Mucosa of descending colon (tissue), 3 donors: ENCODE data around the gene RGPD4. TPM values are rescaled to one million over a fixed set of nuclear protein-coding genes. Genes with fewer than 3 reads are reported as not detected.
"Not testable (repeated sequence)": the region's sequence is repeated elsewhere in the genome, so short reads cannot be mapped to it uniquely, and the experiment has no call there.

Experiments
- ATAC-seq: fragments of 200-7000 bp; cut with Tn5 transposase; one replicate; pipeline ENCODE4 v1.9.1; 2020; ENCODE audit warnings: mild to moderate bottlenecking, moderate library complexity
- DNase-seq, 3 donors: peaks; one replicate each; pipeline ENCODE4 v3.0.0-alpha.2; 2020
- H3K36me3 ChIP-seq: fragments of 200-600 bp; one replicate; pipeline ENCODE4 v1.8.0; 2021; ENCODE audit warnings: low read depth, mild to moderate bottlenecking
- H3K4me1 ChIP-seq: fragments of 200-600 bp; one replicate; pipeline ENCODE4 v1.8.0; 2021; ENCODE audit warnings: low read depth, mild to moderate bottlenecking
- H3K4me3 ChIP-seq: fragments of 200-600 bp; one replicate; pipeline ENCODE4 v1.8.0; 2021; ENCODE audit warnings: mild to moderate bottlenecking
- H3K9me3 ChIP-seq: fragments of 200-600 bp; one replicate; pipeline ENCODE4 v1.8.0; 2021; ENCODE audit warnings: mild to moderate bottlenecking
- intact Hi-C, 2 donors: fragments of 100-400 bp; cut with DNase I in 1 of 2; cut with micrococcal nuclease in 1 of 2; formaldehyde crosslinking; loops; one replicate each; pipeline versions ENCODE4 v1.11.0 to v1.11.1; 2022; cut with DNase I, micrococcal nuclease
- long read RNA-seq, 2 donors: library from polyadenylated mRNA; unstranded; transcript quantifications; one replicate each; pipeline ENCODE4 v2.0.0, GENCODE V29; 2019 to 2021
- total RNA-seq, 3 donors: library from RNA; stranded (reverse); fragmentation: NEBNext Ultra II Directional in 2 of 3; extraction: Animal tissue kit (Norgen Biotek cat#: 25700) in 2 of 3; gene quantifications; one replicate each; pipeline versions ENCODE4 v1.2.1 to v1.2.4, GENCODE V29; 2021 to 2023
- TF ChIP-seq, protein P1 (sequence below): fragments of 200-600 bp; IDR thresholded peaks from one replicate; pipeline ENCODE4 v1.8.0; 2022; ENCODE audit warnings: antibody characterized with exemption, mild to moderate bottlenecking
- donor health status: DM: no; HTN: no; CAD: no; lungs with moderate emphysema.
- donor health status: DM: no; HTN: no; CAD: no.
- donor health status: DM: no; HTN: yes; CAD: no.

Gene RGPD4
- under 1 TPM in 2 of 3 donors, not detected in 1; 0.10 to 0.13 TPM for total RNA-seq
- long read RNA-seq, donor 1, partial matches to known transcripts = 0 of 1 reads
- long read RNA-seq, donor 1, other reads (novel, unspliced or antisense) = 1 of 1 reads
- long read RNA-seq, donor 2 = 0 reads

DNA sequence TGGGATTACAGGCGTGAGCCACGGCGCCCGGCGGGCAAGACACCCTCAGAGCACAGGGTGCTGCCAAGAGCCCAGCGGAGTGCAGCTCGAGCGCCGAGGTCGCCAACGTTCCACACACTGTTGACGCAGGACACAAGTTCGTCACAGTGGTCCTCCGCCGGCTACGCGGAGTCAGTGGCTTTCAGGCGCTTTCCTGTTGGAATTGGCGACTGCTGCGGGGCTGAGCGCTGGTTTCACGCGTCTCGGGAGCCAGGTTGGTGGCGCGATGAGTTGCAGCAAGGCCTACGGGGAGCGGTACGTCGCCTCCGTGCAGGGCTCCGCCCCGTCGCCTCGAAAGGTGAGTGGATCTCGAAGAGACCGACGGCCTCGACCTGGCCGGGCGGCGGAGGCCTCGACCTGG, at the start of gene RGPD4:
Gene RGPD4, plus strand, starts transcription at position 144 of the 400 bp plus-strand sequence. Its CDS starts 122 bp downstream, at position 266.
- ATAC-seq, H3K36me3 ChIP-seq, H3K9me3 ChIP-seq, DNase-seq, intact Hi-C loops, H3K4me3 ChIP-seq, H3K4me1 ChIP-seq: not testable (repeated sequence)

DNA sequence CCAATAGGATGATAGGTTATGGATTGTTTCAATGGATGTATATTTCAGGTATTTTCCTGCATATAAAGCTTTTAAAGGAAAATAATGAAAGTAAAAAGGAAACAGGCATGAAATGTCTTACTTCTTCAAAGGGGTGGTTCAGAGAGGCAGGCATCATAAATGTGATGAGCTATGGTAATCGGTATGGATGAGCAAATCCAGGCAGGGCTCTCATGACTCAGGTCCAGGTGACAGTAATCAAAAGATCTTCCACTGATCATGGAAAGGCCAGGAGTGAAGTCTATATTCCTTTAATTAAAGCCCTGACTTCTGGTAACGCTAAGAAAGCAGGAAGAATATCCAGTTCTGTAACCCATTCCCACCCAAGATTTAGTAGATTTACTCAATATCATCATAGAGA, 48.7 kb upstream of the RGPD4 start:
- ATAC-seq (no peak), DNase-seq (no peak)
- no peaks in the 10 kb centered on the region for H3K4me1 ChIP-seq
- no peak overlapping the region for H3K4me3 ChIP-seq
- H3K9me3 ChIP-seq = no peaks in the 10 kb centered on the region
- no peaks in the 10 kb centered on the region for H3K36me3 ChIP-seq
- TF ChIP-seq, protein P1, sequence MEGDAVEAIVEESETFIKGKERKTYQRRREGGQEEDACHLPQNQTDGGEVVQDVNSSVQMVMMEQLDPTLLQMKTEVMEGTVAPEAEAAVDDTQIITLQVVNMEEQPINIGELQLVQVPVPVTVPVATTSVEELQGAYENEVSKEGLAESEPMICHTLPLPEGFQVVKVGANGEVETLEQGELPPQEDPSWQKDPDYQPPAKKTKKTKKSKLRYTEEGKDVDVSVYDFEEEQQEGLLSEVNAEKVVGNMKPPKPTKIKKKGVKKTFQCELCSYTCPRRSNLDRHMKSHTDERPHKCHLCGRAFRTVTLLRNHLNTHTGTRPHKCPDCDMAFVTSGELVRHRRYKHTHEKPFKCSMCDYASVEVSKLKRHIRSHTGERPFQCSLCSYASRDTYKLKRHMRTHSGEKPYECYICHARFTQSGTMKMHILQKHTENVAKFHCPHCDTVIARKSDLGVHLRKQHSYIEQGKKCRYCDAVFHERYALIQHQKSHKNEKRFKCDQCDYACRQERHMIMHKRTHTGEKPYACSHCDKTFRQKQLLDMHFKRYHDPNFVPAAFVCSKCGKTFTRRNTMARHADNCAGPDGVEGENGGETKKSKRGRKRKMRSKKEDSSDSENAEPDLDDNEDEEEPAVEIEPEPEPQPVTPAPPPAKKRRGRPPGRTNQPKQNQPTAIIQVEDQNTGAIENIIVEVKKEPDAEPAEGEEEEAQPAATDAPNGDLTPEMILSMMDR = no peak
- intact Hi-C loops = no loop called here

DNA sequence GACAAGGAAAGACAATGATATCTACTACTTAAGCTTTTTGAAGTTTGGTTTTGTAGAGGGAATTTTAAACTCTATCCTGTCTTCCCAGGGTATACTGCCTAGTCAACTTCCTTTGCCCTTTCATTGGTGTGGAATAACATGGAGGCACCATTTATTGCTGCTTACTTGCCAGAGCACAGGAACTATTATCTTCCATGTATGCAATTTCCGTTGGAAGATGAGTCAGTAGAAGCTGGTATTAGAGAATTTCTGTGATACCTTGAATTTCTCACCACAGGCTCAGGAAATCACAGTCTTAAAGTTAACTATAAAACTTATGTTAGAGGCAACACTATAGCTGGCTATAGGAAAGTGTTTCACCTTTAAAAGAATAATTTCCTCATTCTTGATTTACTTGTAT, 40.9 kb upstream of the RGPD4 start:
- no peak overlapping the region for H3K4me3 ChIP-seq
- intact Hi-C loops = no loop called here
- DNase-seq (no peak), ATAC-seq (no peak)
- TF ChIP-seq, protein P1 = no peak
- H3K36me3 ChIP-seq = no peaks in the 10 kb centered on the region
- no peaks in the 10 kb centered on the region for H3K9me3 ChIP-seq
- H3K4me1 ChIP-seq = no peaks in the 10 kb centered on the region

DNA sequence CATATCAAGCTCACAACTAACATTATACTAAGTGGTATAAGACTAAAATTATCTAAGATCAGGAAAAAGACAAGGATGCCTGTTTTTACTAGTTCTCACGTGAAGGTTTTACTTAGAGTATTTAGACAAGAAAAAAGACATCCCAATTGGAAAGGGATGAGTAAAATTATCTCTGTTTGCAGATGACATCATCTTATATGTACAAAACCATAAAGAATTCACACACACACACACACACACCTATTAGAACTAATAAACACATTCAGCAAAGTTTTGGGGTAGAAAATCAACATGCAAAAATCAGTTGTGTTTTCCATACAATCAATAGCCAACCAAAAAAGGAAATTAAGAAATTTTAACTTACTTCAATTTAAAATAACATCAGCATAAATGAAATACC, 35.9 kb upstream of the RGPD4 start:
- H3K36me3 ChIP-seq = no peaks in the 10 kb centered on the region
- TF ChIP-seq, protein P1 = no peak
- H3K4me3 ChIP-seq = no peak overlapping the region
- no peaks in the 10 kb centered on the region for H3K4me1 ChIP-seq
- DNase-seq (no peak), ATAC-seq (no peak)
- H3K9me3 ChIP-seq = no peaks in the 10 kb centered on the region
- intact Hi-C loops = no loop called here

DNA sequence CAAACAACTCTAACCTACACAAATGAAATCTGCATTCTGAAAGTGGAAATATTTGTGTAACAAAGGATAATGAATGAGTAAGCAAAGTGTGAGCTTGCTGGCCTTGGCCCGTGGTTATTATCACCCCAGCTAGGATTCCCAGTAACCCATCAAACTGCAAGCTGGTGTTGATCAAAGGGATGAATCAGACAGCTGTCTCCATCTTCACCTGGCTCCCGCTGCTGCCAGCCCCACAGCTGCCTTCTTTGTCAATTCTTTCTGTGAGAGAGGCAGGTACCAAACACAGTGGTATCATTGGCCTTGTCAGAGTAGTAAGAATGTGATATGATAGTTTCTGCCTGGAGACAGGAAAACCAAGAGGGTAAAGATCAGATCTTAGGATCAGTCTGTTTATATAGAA, 25.2 kb upstream of the RGPD4 start:
- no peak overlapping the region for H3K4me3 ChIP-seq
- H3K4me1 ChIP-seq = no peaks in the 10 kb centered on the region
- no peak for ATAC-seq
- TF ChIP-seq, protein P1 = no peak
- no peak for DNase-seq
- H3K36me3 ChIP-seq = no peaks in the 10 kb centered on the region
- intact Hi-C loops = no loop called here
- H3K9me3 ChIP-seq = no peaks in the 10 kb centered on the region

DNA sequence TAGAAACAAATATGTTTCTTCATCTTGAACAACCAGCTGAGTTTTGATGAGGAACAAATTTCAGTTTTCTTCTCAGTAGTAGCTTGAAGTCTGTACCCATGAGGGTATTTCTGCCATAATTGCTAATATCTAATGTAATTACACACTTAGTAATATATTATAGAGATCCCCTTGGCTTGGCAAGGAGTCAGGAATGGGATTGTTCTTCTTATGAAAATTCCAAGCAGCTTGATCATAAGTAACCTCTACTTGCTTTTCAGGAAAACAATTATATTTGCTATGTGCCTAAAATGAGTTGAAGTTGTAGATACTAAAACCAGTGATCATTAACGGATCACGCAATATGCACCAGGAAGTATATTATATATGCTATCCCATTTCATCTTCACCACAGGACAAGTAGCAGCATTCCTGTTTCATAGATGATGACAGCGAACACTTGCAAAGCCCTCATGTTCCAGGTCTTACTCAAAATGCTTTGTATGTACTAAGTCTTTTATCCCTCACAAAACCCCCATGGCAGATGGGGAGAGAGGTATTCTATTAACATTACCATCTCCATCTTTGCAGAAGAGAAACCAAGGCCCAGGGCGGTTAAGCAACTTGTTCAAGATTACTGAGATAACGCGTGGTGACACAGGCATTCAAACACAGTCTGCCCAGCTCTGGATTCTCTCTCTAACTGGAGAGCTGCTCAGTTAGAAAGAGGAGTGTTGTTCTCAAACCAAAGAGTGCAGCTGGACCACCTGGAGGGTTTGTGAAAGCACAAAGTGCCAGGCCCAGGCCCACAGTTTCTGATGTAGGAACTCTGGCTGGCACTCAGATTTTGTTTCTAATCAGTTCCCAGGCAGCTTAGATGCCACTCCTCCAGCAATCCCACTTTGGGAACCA, 21.8 kb upstream of the RGPD4 start:
- DNase-seq (no peak), ATAC-seq (no peak)
- no peak overlapping the region for H3K4me3 ChIP-seq
- H3K4me1 ChIP-seq = no peaks in the 10 kb centered on the region
- H3K36me3 ChIP-seq = no peaks in the 10 kb centered on the region
- intact Hi-C loops = no loop called here
- no peaks in the 10 kb centered on the region for H3K9me3 ChIP-seq
- TF ChIP-seq, protein P1 = no peak
